GM21717 (cell line): ENCODE results near the gene P3H4.

ENCODE experiments used
- ATAC-seq: cut with Tn5 transposase; IDR thresholded peaks from one replicate; pipeline ENCODE4 v1.9.1; 2021; ENCODE audit warnings: mild to moderate bottlenecking, moderate library complexity; ENCODE audit not compliant: unreplicated experiment

Gene P3H4

GRCh38 chr17:41822216-41823140, 10.7 kb upstream of the P3H4 start:
- no peak for ATAC-seq

GRCh38 chr17:41821776-41822175, 10.0 kb upstream of the P3H4 start:
- no peak for ATAC-seq

GRCh38 chr17:41818024-41818423, 6.3 kb upstream of the P3H4 start:
- ATAC-seq, result no peak

GRCh38 chr17:41816637-41817320, 5.0 kb upstream of the P3H4 start:
- no peak for ATAC-seq

- ATAC-seq, result no peak
These were observed 2.4 kb upstream of the P3H4 start for GRCh38 chr17:41814195-41814594.

GRCh38 chr17:41813699-41814124, 2.0 kb upstream of the P3H4 start:
- ATAC-seq, result no peak

- ATAC-seq, result no peak
These were observed 1.5 kb upstream of the P3H4 start for GRCh38 chr17:41813152-41813680.

GRCh38 chr17:41812381-41813151, 817 bp upstream of the P3H4 start, which contains the start of gene FKBP10:
TSS of gene FKBP10 (plus strand) at chr17:41813004. CDS start at chr17:41813035, 31 bp downstream.
- no peak for ATAC-seq

- ATAC-seq, result no peak
These were observed 845 bp downstream of the P3H4 start for GRCh38 chr17:41810659-41811548.

- no peak for ATAC-seq
These were observed 4.9 kb downstream of the P3H4 start for GRCh38 chr17:41806685-41807445.

- ATAC-seq, result no peak
These were observed 8.4 kb downstream of the P3H4 start for GRCh38 chr17:41803049-41804020.

GRCh38 chr17:41801374-41802271, 10.1 kb downstream of the P3H4 start:
- no peak for ATAC-seq

GRCh38 chr17:41800601-41801373, 11.0 kb downstream of the P3H4 start:
- no peak for ATAC-seq

GRCh38 chr17:41799366-41799765, 12.4 kb downstream of the P3H4 start:
- ATAC-seq, result no peak

GRCh38 chr17:41797377-41797776, 14.4 kb downstream of the P3H4 start:
- ATAC-seq, result no peak
